ENCODE measurements around the gene ADCY4. TPM values are rescaled to one million over a fixed set of nuclear protein-coding genes. Genes with fewer than 3 reads are reported as not detected.

The ADCY4 gene
- total and polyA plus RNA-seq, 4 donors = 22.6 to 42.8 (median 36.0) TPM

GRCh38 chr14:24271134-24271833, 63.6 kb downstream of the ADCY4 start, which contains the start of gene RABGGTA:
Gene RABGGTA, minus strand, starts transcription at chr14:24271597. Its CDS starts 482 bp downstream, at chr14:24271115.
- H3K9me3 ChIP-seq (ENCODE audit: control insufficient read depth in 4 of 4, insufficient read depth in 3 of 4, low read length in 3 of 4) = no peaks in the 10 kb centered on the region
- peaks cover 3 to 30% (median 7%) of the 10 kb centered on the region in 4 donors for H3K36me3 ChIP-seq (ENCODE audit: control insufficient read depth in 4 of 4, insufficient read depth in 4 of 4, low read length in 4 of 4)
- ATAC-seq (ENCODE audit: insufficient read depth, low FRiP score) (peak; percentile 91), DNase-seq (peak; percentile 89 to 95 (median 90))
- peak; percentile 64 for TF ChIP-seq CTCF (IDR thresholded peaks at IDR 0.05; ENCODE audit: control extremely low read depth, extremely low read depth)
- H3K4me3 ChIP-seq = peak within 1 kb of the TSS; percentile 83
- peak within 1 kb of the TSS; percentile 59 to 80 for H3K9ac ChIP-seq (ENCODE audit: insufficient read depth in 1 of 2, low read length in 2 of 2)
- H3K27me3 ChIP-seq (ENCODE audit: control insufficient read depth in 3 of 3, insufficient read depth in 3 of 3, low read length in 2 of 3) = no peaks in the 10 kb centered on the region
- WGBS, 2 donors = 0% methylated on average over 54 to 61 of the region's 61 CpGs
- peaks cover 4 to 11% (median 6%) of the 10 kb centered on the region in 5 donors for H3K4me1 ChIP-seq (ENCODE audit: control insufficient read depth in 5 of 5, insufficient read depth in 5 of 5, low read length in 5 of 5)
- peak within 1 kb of the TSS; percentile 97 to 98 for H3K27ac ChIP-seq (ENCODE audit: low read depth in 1 of 2, low read length in 1 of 2)

GRCh38 chr14:24270537-24271133, 64.2 kb downstream of the ADCY4 start:
- H3K27me3 ChIP-seq (ENCODE audit: control insufficient read depth in 3 of 3, insufficient read depth in 3 of 3, low read length in 2 of 3) = no peaks in the 10 kb centered on the region
- H3K36me3 ChIP-seq (ENCODE audit: control insufficient read depth in 4 of 4, insufficient read depth in 4 of 4, low read length in 4 of 4) = peaks cover 3 to 35% (median 7%) of the 10 kb centered on the region in 4 donors
- no peak for DNase-seq
- H3K9me3 ChIP-seq (ENCODE audit: control insufficient read depth in 4 of 4, insufficient read depth in 3 of 4, low read length in 3 of 4) = no peaks in the 10 kb centered on the region
- H3K4me1 ChIP-seq (ENCODE audit: control insufficient read depth in 5 of 5, insufficient read depth in 5 of 5, low read length in 5 of 5) = peaks cover 4 to 11% (median 6%) of the 10 kb centered on the region in 5 donors
- peak overlapping the region; percentile 59 to 80 for H3K9ac ChIP-seq (ENCODE audit: insufficient read depth in 1 of 2, low read length in 2 of 2)
- H3K4me3 ChIP-seq = peak overlapping the region; percentile 83
- WGBS, 2 donors = 14 to 15% methylated on average over 13 of the region's 13 CpGs
- ATAC-seq (ENCODE audit: insufficient read depth, low FRiP score) = no peak
- peak overlapping the region; percentile 97 to 98 for H3K27ac ChIP-seq (ENCODE audit: low read depth in 1 of 2, low read length in 1 of 2)
- TF ChIP-seq CTCF (IDR thresholded peaks at IDR 0.05; ENCODE audit: control extremely low read depth, extremely low read depth) = no peak

- Histone ChIP-seq H3K27ac (ENCODE audit: low read depth in 1 of 2, low read length in 1 of 2) (no peak overlapping the region), H3K9ac (ENCODE audit: insufficient read depth in 1 of 2, low read length in 2 of 2) (no peak overlapping the region), H3K4me3 (no peak overlapping the region), H3K4me1 (ENCODE audit: control insufficient read depth in 5 of 5, insufficient read depth in 5 of 5, low read length in 5 of 5) (peaks cover 4 to 11% (median 6%) of the 10 kb centered on the region in 5 donors), H3K36me3 (ENCODE audit: control insufficient read depth in 4 of 4, insufficient read depth in 4 of 4, low read length in 4 of 4) (peaks cover 3 to 35% (median 7%) of the 10 kb centered on the region in 4 donors), H3K27me3 (ENCODE audit: control insufficient read depth in 3 of 3, insufficient read depth in 3 of 3, low read length in 2 of 3) (no peaks in the 10 kb centered on the region), H3K9me3 (ENCODE audit: control insufficient read depth in 4 of 4, insufficient read depth in 3 of 4, low read length in 3 of 4) (no peaks in the 10 kb centered on the region)
- DNase-seq = no peak
- WGBS, 2 donors = 96 to 99% methylated on average over 14 of the region's 14 CpGs
- ATAC-seq (ENCODE audit: insufficient read depth, low FRiP score) = no peak
- TF ChIP-seq CTCF (IDR thresholded peaks at IDR 0.05; ENCODE audit: control extremely low read depth, extremely low read depth) = no peak
Measured at GRCh38 chr14:24269910-24270536, 64.8 kb downstream of the ADCY4 start.
